NCI-H82 treated with DMSO at 0.1 percent for 48 hours (cell line): ENCODE measurements around the gene SORL1.

Experiments used
- DNase-seq: peaks from one replicate; lab custom pipeline; 2025; ENCODE audit not compliant: unreplicated experiment; lab: John Stamatoyannopoulos, UW

The SORL1 gene

DNA sequence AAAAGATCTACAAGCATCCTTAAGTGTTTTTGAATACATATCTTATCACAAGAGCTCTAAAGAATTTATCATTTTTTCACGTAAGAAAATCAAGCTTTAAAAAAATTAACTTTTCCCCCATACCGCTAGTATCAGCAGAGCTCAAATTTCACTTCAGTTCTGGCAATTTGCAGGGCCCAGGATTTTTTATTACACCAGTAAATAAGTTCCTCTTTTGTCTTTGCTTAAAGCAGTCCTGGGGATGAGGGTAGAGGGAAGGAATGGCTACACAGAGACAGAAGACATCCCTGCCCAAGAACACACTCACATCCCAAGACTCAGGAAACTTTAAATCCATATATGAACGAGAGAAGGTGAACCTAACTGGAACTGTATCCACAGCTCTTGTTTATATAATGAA lies 22.6 kb upstream of the SORL1 start:
- DNase-seq = no peak

DNA sequence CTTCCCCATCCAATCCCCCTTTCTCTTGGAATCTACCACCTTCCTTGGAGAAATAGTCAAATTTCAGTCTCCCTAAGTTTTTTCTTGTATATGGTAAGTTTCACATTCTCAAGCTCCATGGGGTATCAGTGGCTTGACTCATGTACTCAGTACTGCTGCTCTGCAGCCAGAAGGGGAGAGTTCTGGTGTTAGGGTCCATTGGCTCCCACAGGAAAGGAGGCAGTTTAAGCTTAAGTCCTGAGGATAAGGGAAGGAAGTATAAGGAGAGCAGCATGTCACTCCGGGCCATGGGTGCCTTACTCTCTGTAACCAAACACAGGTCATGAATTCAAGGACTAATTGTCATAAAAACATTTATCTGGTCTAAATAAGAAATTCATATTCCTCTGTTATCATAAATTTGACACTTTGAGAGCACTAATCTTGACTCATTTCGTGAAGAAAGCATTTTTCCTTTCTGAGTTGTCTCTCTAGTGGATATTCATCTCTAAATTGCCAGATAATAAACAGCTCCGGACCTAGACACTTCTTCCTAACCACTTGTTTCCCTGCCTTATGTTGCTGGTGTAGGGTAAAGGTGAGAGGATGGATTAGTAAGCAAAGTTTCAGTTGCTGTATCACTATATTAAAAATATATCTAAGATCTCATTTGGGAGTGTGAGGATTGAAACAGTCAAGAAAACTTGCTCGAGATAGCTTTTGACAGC lies 20.1 kb upstream of the SORL1 start:
- no peak for DNase-seq

DNA sequence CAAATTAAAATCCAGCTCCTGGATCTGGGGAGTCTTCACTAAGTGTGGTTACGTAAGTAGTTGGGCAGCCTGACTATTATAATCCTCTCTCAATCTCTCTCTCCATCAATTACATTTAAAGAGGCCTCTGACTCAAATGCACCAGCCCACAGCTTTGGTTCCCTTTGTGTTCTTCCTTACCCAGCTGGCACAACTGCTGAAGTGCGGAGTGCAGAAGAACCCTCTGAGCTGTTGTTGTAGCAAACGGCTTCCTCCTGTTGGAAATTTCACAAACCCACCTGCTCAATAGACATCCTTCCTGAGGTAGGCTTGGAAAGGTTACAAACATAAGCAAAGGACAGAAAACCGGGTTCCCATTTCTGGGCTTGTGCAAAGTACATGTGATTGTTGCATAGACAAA lies 17.0 kb upstream of the SORL1 start:
- no peak for DNase-seq

DNA sequence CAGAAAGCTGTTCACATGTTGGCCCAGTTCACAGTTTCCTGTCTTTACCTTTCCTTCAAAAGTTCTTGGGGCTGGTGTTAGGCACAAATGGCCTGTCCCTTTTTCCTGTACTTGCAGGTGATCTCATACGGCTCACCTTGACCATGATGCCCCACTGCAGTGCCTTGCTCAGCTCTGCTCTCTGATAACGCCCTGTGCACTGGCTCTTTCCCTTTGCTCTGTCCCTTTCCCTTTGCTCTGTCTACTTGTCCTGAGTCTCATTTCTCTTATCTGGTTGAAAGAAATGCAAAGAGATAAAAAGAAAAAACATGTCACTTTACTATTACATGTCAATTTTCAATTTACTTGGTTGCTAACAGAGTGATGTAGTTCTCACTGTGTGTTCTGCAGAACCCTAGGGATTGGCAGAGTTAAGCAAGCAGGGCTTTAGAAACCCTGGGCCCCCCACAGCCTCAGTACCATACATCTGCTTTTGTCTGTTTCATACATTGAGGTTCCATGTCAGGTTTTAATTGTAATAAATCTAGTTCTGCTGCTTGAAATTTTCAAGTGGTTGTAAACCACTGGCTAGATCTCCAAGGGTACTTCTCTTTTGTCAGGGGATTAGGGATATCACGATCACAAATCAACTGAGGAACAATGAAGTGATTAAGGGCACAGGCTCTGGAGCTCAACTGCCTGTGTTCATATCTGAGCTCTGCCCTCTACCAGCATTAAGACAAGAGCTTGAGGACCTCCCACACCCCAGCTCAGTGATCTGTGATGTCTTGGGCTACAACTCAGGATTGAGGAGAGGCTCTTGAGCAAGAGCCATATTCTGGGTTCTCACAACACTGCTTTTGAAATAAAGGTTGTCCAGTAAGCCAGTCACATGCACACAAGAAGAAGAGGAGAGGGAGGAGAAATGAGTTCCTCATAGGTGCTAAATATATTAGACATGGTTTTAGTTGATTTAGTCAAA lies 16.3 kb upstream of the SORL1 start:
- no peak for DNase-seq

DNA sequence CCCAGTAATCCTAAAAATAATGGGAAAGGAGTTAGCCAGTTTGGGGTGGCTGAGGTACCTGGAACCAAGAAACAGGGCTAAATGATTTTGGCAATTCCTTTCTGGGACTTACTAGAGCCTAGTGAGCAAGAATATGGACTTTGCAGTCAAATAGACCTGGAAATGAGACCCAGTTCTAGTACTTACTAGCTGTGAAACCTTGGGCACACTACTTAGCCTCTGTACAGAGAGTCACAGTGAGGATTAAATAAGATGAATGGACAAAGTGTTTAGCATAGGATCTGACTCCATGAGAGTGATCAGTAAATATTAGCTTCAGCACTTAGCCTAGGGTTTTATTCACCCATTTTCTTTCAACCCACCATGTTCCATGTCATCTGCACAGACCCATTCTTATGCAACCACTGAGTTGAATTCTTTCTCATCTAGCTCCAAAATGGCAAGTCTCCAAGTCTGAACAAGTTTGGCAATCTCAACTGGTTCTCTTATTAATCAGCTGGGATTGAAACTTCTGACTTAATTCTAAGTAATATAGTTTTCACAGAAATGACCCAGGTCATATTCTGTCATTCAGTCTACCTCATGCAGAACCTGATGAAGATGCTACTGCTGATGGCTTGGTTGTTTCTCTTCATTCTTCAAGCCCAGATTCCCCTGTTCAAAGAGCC lies 15.0 kb upstream of the SORL1 start:
- DNase-seq = no peak

DNA sequence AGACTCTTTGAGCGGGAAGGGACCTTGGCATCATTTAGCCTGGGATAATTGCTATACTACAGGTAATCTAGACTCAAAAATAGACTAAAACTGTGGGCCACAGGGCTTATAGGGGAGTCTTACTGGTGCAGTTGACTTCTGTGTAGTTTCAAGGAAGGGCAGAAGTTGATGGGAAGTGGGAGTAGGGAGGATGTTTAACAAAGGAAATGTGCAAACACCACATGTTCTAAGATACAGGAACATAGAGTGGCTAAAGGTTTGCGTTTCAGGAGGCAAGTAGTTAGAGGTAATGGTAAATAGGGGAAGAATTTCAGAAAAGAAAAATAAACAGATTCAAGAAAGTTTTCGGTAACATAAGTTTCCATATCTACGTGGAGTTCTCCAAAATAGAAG lies 14.4 kb upstream of the SORL1 start:
- DNase-seq = no peak

DNA sequence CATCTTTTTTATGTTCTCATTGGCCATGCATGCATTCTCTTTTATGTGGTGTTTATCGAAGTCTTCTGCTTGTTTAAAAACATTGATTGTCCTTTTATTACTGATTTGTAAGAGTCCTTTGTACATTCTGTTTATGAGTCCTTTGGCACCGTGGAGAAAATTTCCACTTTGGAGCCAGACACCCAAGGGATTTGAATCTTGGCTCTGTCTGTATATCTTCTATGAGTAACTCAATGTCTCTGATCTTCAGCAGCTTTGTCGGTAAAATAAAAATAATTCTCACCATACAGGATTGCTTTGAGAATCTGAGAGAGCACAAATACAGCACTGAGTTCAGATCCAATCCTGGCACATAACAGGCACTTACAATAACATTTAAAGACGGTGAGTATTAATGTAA lies 12.8 kb upstream of the SORL1 start:
- no peak for DNase-seq

DNA sequence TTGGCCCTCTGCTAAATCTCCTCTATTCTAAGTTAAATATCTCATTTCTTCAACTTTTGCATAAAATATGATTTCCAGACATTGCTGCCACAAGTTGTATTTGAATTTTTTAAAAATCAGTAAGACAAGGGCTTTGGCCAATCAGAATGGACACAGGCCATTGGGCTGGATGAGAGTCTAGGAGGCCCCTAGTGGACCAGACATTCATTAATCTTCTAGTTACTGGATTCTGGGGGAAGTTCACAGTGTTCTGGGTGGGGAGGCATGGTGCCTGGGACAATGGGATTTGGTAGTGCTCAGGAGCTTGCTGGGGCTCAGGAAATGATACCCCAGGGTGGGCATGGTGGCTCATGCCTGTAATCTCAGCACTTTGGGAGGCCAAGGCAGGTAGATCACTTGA lies 12.4 kb upstream of the SORL1 start:
- no peak for DNase-seq

DNA sequence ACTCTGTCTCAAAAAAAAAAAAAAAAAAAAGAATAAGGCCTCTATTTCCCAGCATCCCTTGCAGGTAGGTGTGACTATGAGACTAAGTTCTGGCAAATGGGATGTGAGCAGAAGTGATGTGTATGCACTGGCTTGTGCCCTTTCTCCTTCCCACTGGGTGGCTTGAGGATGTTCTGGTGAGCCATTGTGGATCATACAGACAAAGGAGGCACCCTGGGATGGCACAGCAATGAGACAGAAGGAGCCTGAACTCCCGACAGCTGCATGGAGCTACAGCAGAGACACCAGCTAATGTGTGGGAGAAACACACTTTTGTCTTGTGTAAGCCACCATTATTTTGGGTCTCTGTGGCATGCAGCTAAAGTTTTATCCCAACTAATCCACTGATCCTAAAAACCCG lies 10.6 kb upstream of the SORL1 start:
- DNase-seq = no peak

DNA sequence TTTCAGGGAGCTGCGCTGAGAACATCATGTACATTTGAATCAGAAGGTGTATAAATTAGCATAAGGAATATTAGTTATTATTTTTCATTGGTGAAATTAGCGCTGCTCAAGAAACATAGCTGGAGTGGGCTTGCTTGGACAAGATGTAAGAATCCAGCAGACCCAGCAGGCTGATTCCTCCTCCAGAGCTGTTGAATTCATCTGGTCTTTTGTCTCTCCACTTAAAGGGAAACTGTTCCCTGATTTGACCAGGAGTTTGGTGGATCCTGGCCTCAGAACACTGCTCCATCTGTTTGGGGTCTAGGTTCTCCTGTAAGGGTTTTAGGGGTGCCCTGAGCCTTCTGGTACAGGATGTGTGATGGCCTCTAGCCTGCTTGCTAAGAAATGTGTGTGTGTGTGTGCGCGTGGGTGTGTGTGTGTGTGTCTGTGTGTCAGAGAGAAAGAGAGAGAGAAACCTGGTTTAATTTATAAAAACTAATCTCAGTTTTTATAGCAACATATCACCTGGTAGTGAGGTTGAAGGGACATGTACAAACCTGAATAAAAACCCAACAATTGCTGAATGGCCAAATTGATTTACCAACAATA lies 8.3 kb upstream of the SORL1 start:
- no peak for DNase-seq

DNA sequence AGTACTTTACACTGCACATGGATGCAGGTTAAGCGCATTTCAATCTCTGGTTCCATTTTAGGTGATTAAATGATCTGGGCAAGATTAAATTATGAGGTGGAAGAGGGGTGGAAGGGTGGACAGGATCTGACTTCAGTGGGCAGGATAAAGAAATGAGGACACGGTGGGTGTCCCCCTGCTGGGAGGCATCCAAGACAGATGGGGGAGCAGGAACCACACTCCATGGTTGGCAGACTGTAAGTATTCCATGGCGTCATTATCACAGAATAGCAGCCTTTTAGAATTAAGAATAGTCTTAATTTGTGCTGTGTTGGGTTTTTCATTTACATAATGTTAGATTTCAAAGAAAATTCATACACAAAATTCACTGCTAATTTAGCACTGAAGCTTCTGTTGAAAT lies 7.6 kb upstream of the SORL1 start:
- DNase-seq = no peak

DNA sequence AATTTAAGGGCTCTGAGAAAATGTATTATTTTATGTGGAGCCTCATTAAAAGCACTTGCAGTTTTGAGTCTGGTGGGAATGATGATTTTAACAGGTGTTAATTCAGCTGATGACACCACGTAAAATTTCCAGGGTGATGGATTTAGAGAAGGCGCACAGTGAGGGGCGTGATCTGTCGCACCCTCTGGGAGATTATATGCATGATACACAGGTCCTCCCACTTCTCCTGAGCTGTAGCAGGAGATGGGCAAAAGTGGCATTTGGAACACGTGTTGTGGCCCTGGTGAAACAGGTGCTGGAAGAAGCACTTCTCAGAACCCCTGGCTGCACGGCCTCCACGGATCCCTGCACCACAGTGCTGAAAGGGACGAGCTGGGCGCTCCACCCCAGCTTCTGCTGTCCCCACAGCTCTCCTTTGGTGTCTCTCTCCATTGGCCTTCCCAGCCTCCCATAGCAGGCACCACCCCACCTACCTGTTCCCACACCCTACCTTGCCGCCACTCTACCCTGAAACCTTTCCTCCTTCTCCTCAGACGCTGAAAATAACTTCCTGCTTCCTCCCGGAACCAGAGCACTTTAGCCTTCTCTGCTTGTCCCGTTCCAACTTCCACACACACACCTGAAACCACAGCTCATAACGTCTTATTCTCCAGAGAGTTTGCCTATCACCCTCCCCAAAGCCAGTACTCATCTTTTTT lies 6.9 kb upstream of the SORL1 start:
- DNase-seq = no peak

DNA sequence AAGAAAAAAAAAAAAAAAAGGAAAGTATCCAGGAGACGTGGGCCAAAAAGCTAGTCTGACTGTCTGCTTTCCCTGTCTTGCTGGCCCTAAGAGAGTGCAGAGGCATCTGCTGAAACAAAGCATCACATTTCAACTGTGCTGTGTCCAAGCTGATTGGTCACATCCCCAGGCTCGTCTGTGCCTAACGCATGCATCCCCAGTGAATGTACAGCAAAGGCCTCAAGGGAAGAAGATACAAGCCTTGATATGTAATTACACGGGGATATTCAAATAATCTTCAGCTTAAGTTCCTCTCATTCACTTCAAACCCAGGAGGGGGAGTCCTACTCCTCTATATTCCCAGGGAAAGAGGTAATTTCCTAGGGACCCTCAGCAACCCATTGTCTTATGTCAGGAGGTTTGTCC lies 5.4 kb upstream of the SORL1 start:
- no peak for DNase-seq

DNA sequence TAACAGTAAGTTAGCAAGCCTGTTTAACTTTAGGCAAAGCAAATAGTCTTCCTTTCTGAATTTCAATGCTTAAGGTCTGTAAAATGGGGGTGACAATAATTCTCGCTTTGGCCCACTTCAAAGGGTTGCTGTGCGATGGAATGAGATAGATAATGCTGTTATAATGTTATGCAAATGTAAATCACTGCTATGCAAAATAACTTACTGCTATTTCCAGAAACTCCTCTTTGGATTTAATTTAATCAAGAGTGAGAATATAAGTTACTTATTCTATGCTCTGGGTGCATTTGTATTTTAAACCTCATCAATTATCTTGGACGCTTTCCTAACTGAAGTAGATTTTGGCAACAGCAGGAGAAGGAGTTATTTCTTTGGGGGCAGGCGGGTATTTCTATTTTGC lies 4.1 kb upstream of the SORL1 start:
- no peak for DNase-seq

DNA sequence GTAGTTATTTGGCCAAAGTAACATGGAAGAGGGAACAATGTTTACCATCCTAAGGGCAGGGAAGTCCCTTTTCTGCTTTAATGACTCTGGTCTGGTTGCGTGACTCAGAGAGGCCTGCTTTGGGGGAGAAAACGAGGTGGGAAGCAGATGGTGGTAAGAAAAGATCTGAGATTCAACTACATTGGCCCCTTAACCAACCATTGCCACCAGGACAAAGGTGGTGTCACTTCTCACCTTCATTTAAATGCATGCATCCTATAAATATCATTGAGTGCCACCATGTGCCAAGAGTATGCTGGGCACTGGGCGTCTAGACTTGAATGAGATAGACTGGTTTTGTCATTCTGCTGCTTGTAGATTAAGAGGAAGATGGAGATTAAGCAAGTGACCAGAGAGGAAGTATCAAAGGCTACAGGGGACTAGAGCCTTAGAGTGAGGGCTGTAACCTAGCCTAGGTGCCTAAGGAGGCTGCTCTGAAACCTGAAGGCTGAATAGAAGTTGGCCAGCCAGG lies 3.6 kb upstream of the SORL1 start:
- no peak for DNase-seq

DNA sequence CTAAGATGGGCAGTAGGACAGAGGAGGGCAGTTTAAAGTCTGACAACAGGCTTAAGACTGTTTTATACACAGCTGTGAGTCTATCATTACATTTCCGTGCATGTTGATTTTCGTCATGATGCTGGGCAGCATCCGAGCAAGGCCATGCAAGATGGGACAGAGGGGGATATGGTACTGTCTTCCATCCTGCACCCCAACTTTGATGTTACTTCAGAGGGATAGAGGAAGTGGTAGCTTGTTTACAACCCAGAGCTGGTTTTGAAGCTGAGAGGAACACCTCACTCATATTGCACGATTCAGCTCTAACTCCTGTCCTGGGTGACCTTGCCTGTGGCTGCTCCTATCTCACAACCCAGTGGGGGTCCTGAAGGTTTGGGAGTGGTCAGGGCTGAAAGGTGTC lies 3.0 kb upstream of the SORL1 start:
- DNase-seq = no peak

DNA sequence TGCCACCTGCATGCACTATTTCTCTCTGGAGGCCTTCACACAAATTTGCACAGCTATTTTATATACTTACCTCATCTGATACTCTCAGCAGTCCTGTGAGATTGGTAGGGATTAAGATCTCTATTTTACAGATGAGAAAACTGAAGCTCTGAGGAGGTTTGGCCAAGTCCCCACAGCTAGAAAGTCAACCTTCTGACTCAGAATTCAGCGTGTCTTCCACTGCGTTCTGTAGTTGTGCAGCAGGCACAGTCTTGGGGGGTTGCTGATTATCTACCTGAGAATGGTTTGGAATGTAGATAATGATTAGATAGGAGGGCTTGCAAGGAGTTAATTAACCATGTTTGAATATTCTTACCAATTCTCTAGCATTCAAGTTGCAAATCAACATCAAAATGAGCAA lies 2.5 kb upstream of the SORL1 start:
- no peak for DNase-seq

DNA sequence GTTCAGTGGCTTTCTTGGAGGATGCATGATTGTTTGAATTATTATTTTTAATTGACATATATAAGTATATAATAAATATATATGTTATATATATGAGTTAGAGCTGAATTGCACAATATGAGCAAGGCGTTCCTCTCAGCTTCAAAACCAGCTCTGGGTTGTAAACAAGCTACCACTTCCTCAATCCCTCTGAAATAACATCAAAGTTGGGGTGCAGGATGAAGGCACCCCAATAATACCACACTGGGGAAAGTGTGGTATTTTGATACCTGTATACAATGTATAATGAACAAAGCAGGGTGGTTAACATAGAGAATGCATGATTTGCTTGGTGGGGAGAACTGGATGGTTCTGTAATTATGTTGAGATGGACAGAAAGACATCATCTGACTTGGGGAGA lies 1.7 kb upstream of the SORL1 start:
- DNase-seq = no peak

DNA sequence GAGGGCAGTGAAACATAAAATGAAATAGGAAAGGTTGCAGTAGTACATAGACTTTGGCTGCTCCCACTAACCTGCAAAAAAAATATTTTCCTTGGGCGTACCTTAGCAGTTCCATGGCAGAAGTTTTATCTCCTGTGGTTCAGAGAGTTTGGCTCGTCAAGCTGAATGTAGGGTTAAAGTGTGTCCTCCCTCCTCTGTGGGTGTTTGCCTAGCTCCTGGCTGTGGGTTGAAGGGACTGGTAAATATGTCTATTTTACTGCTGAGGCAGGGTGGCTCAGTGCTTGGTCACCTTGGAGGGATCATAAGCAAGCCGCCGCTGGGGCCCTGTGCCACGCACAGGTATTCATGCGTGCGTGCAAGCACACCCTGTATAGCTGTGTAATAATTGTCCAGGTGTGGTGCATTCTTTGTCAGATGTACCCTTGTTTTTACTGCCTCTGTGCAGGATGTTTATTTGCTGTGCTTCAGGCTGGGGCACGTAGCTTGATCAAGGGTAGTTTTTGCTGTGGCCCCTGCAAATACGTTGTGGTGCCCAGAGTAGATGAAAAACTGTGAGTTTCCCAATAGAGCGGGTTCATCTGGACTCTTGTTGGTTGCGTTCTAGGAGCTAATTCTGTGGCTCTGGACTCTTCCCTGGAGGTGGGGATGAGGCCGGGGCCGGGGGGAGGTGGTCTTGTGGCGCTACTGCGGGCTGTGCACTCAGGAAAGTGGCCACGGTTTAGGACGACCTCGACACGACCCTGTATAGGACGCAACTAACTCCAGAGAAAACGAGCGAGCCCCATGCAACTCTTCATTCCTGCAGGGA lies 732 bp upstream of the SORL1 start:
- DNase-seq = no peak

DNA sequence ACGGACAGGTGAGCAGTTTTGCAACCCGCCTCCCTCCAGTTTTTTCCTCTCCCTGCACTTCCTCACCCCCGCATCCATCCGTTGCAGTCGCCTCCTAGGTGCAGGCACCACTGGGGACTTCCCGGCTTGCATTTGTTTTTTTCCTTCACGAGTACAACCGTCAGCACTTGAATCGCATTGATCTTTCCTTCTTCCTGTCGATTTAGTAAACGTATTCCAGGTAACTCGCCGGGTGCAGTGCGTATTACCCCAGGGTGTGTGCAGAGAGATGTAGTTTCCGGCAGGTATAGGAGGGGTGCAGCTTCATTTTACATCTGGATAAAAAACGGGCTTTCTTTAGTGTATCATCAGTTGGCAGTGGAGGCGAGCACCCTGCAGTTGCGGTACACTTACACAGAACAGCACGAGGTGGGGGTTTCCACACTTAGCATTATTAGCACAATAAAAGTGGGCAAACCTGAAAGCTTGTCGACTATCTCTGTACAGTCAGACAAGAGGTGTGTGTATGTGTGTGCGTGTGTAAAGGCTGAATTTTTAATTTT lies 566 bp downstream of the SORL1 start, which contains the start of gene SORL1-AS1:
Gene SORL1-AS1 (minus strand): TSS at position 359 of the 542 bp plus-strand sequence.
- no peak for DNase-seq
